Retinal pigment epithelial cell (primary cell): ENCODE data around the gene KIF5B.
"Not testable (repeated sequence)": the region's sequence is repeated elsewhere in the genome, so short reads cannot be mapped to it uniquely, and the experiment has no call there.

Source experiments
- DNase-seq: peaks from one replicate; pipeline ENCODE4 v3.0.0-alpha.2; 2010; ENCODE audit warnings: low read depth
- H3K4me3 ChIP-seq: 2 replicates; pipeline ENCODE4 v1.5.1; 2011; ENCODE audit warnings: mild to moderate bottlenecking, low read length, control low read depth, moderate library complexity
- TF ChIP-seq, protein P1 (sequence below): conservative IDR thresholded peaks from 2 replicates; pipeline ENCODE4 v1.5.1; 2011; ENCODE audit warnings: low read depth, low read length, control low read depth, inconsistent platforms

KIF5B gene

DNA sequence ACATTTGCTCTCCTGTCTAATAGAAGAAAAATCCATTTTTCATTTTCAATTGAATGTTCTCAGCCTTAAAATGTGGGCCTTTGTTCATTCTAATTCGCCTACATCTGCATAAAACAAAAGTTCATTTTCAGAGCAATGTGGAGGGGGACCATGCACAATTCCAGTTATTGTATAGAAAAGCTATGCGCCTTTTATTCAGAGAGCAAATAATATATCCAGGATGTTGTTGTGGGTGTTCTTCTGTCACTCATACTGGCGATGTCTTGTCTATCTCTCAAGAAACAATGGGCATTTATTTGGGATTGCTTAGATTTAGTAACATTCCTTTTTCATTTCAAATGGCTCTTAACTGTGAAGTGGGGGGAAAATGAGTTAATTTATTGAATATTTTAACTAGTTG lies 56.4 kb downstream of the KIF5B start:
- TF ChIP-seq, protein P1, sequence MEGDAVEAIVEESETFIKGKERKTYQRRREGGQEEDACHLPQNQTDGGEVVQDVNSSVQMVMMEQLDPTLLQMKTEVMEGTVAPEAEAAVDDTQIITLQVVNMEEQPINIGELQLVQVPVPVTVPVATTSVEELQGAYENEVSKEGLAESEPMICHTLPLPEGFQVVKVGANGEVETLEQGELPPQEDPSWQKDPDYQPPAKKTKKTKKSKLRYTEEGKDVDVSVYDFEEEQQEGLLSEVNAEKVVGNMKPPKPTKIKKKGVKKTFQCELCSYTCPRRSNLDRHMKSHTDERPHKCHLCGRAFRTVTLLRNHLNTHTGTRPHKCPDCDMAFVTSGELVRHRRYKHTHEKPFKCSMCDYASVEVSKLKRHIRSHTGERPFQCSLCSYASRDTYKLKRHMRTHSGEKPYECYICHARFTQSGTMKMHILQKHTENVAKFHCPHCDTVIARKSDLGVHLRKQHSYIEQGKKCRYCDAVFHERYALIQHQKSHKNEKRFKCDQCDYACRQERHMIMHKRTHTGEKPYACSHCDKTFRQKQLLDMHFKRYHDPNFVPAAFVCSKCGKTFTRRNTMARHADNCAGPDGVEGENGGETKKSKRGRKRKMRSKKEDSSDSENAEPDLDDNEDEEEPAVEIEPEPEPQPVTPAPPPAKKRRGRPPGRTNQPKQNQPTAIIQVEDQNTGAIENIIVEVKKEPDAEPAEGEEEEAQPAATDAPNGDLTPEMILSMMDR, result no peak
- H3K4me3 ChIP-seq, result no peak overlapping the region
- no peak for DNase-seq

DNA sequence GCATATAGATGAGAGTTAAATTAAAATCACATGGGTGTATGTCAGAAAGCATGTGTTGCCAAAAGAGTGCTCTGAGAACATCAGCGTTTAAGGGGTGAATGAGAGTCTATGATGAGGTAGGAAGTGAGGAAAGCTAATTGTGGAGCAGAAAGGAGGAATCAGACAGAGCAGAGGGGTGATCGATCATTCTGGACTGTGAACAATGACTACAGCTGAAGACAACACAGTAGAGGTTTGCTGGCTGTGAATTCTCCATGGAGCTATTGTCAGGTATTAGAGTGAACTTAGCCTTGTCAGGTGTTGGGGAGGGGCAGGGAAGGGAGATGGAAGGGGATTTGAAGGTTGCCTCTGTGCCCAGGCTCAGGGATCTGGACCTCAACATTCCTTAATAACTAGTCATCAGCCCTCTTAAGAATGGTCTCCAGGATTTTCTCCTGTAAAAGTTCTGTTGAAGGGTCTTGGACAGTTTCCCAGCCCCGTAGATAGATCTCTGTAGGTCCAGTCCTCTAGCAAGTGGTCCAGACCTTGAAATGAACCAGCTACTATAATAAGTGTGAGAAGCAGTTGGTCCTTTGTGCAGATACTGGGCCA lies 57.1 kb downstream of the KIF5B start:
- DNase-seq, result no peak
- TF ChIP-seq, protein P1, result no peak
- H3K4me3 ChIP-seq, result no peak overlapping the region

DNA sequence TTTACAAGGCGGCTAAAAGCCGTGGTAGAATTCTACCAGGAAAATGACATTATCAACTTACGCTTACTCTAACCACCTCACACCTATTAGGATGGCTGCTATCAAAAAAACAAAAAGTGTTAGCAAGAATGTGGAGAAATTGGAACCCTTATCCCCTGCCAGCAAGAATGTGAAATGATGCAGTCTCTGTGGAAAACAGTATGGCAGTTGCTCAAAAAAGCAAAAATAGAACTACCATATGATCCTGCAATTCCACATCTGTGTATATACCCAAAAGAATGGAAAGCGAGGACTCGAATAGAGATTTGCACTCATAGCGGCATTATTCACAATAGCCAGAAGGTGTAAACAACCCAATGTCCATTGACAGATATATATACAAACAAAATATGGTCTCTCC lies 61.3 kb downstream of the KIF5B start:
- TF ChIP-seq, protein P1, result no peak
- no peak overlapping the region for H3K4me3 ChIP-seq
- no peak for DNase-seq

DNA sequence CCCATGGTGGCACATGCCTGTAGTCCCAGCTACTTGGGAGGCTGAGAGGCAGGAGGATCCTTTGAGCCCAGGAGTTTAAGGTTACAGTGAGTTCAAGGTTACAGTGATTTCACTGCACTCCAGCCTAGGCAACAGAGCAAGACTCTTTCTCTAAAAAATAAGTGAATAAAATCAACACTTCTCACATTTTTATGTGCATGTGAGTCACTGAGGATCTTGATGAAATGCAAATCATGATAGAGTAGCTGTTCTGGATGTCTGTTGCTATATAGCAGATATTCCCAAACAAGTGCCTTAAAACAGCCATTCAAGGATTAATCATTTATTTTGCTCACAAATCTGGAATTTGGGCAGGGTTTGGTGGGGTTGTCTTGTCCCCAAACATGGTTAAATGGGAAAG lies 65.3 kb downstream of the KIF5B start:
- DNase-seq, result no peak
- TF ChIP-seq, protein P1, result no peak
- no peak overlapping the region for H3K4me3 ChIP-seq

DNA sequence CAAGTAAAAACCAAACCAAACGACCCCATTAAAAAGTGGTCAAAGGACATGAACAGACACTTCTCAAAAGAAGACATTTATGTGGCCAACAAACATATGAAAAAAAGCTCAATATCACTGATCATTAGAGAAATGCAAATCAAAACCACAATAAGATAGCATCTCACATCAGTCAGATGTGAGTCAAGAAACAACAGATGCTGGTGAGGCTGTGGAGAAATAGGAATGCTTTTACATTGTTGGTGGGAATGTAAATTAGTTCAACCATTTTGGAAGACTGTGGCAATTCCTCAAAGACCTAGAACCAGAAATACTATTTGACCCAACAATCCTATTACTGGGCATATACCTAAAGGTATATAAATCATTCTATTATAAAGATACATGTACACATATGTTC lies 68.4 kb downstream of the KIF5B start:
- DNase-seq, H3K4me3 ChIP-seq: not testable (repeated sequence)

DNA sequence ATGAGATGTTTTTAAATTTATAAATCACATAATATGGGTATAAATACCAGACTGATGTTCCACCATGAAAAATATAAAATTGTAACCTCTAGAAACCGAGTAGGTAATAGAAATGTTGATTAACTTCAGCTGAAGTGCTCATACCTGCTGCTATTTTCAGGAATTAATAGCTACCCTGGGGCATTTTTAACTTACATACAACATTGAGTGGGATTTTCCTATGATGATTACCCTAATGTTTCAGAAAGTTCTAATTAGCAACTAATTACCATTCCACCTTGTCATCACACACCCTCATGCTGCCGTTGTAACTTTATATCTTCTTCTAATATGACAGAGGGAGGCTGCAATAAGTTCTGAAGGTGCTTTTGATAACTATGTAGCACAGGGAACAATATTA lies 74.1 kb downstream of the KIF5B start:
- no peak for DNase-seq
- no peak overlapping the region for H3K4me3 ChIP-seq
- TF ChIP-seq, protein P1, result no peak

DNA sequence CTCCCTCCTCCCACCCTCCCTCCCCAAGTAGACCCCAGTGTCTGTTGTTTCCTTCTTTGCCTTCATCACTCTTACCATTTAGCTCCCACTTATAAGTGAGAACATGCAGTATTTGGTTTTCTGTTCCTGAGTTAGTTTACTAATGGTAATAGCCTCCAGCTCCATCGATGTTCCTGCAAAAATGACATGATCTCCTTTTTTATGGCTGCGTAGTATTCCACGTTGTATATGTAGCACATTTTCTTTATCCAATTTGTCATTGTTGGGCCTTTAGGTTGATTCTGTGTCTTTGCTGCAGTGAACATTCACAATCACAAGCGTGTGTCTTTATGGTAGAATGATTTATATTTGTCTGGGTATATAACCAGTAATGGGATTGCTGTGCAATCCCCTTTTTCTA lies 75.8 kb downstream of the KIF5B start:
- DNase-seq, result no peak
- H3K4me3 ChIP-seq, result no peak overlapping the region
- TF ChIP-seq, protein P1, result no peak

DNA sequence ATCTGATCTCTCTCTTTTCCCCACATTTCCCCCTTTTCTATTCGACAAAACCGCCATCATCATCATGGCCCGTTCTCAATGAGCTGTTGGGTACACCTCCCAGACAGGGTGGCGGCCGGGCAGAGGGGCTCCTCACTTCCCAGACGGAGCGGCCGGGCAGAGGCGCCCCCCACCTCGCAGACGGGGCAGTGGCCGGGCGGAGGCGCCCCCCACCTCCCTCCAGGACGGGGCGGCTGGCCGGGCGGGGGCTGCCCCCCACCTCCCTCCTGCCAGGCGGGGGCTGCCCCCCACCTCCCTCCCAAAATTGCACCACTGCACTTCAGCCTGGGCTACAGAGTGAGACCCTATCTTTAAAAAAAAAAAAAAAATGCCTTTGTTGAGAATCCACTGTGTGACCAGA lies 77.2 kb downstream of the KIF5B start:
- DNase-seq, H3K4me3 ChIP-seq: not testable (repeated sequence)
